ENCODE results near the gene ZNF26.

DNA sequence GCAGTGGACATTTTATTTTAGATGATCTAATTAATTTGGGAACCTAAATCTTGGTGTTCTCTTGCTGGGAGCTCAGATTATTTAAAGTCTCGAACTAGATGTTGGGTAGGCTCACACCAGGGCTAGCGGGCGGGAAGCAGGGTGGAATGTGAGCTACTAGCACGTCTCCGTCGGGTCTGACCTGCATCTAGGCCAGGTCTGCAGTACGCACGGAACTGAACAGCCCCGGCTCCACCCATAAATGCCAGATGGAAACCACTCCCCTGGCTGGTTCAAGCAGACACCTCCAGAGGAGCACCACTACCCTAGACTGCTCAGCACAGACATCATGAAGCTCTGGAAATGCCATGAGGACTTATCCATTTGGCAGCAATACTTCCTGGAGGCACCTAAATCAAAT, 40.4 kb upstream of the ZNF26 start:
- TF ChIP-seq, protein P1, sequence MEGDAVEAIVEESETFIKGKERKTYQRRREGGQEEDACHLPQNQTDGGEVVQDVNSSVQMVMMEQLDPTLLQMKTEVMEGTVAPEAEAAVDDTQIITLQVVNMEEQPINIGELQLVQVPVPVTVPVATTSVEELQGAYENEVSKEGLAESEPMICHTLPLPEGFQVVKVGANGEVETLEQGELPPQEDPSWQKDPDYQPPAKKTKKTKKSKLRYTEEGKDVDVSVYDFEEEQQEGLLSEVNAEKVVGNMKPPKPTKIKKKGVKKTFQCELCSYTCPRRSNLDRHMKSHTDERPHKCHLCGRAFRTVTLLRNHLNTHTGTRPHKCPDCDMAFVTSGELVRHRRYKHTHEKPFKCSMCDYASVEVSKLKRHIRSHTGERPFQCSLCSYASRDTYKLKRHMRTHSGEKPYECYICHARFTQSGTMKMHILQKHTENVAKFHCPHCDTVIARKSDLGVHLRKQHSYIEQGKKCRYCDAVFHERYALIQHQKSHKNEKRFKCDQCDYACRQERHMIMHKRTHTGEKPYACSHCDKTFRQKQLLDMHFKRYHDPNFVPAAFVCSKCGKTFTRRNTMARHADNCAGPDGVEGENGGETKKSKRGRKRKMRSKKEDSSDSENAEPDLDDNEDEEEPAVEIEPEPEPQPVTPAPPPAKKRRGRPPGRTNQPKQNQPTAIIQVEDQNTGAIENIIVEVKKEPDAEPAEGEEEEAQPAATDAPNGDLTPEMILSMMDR (IDR thresholded peaks at IDR 0.05), result no peak
- TF ChIP-seq POLR2A (IDR thresholded peaks at IDR 0.05), result no peak
- no peak for TF ChIP-seq EP300 (IDR thresholded peaks at IDR 0.05)
- no peak for TF ChIP-seq POLR2AphosphoS5 (IDR thresholded peaks at IDR 0.05)

Data from sigmoid colon (tissue), 4 donors.